K562 (cell line): Measurements from ENCODE around the gene PNLIPRP1. TPM values are rescaled to one million over a fixed set of nuclear protein-coding genes. Genes with fewer than 3 reads are reported as not detected.

Experiments used
- ATAC-seq: fragments of 200-7000 bp; cut with Tn5 transposase; 3 replicates; pipeline ENCODE4 v1.9.1; 2020; ENCODE audit warnings: moderate library complexity
- BruUV-seq: library from RNA; stranded (reverse); fragments of 400-500 nt; replicated peaks from 2 replicates; lab custom pipeline; 2021; lab: Mats Ljungman, UMichigan
- CTCF ChIA-PET: fragments of 300-600 bp; formaldehyde crosslinking; extraction: SDS; loops from one replicate; lab custom pipeline; 2021; ENCODE audit warnings: low intra/inter-chr PET ratio; lab: Yijun Ruan, JAX
- POLR2A ChIA-PET: fragments of 300-600, 350-650 bp; sonication (Branson Sonifier 250); formaldehyde crosslinking; extraction: SDS; loops from one replicate; lab custom pipeline; 2021; ENCODE audit warnings: antibody characterized with exemption, inconsistent platforms; lab: Yijun Ruan, JAX
- DNase-seq, 4 experiments: peaks; one replicate each; pipeline versions ENCODE4 v3.0.0 to v3.0.0-alpha.2; 2011 to 2018; ENCODE audit warnings: low spot score in 3 of 4, mixed read lengths in 3 of 4; ENCODE audit errors: extremely low read depth in 1 of 4
- FAIRE-seq: peaks from 2 replicates; lab custom pipeline; 2011; peaks lifted over from hg19 to GRCh38; lab: Jason Lieb, UNC
- H2AFZ ChIP-seq: 2 replicates; pipeline ENCODE4 v1.6.0; 2011; ENCODE audit warnings: low read depth, low read length, control low read depth, inconsistent platforms
- H3K27ac ChIP-seq: fragments of 200-600 bp; 3 replicates; pipeline ENCODE4 v1.8.0; 2011; ENCODE audit warnings: low read depth, mild to moderate bottlenecking, control low read depth, inconsistent platforms, low read length, moderate library complexity, mixed read lengths; ENCODE audit errors: extremely low read depth
- H3K27me3 ChIP-seq, 2 experiments: fragments of 300-600 bp in 1 of 2; 2 replicates in 1 of 2; 3 replicates in 1 of 2; pipeline versions ENCODE4 v1.6.0 to v1.8.0; 2011; ENCODE audit warnings: inconsistent platforms in 2 of 2, low read length in 2 of 2, mild to moderate bottlenecking in 1 of 2, mixed read lengths in 1 of 2, moderate library complexity in 1 of 2; ENCODE audit not compliant: control insufficient read depth in 2 of 2, insufficient read depth in 2 of 2
- H3K36me3 ChIP-seq: fragments of 300-600 bp; 3 replicates; pipeline ENCODE4 v1.8.0; 2011; ENCODE audit warnings: mild to moderate bottlenecking, low read length, inconsistent platforms; ENCODE audit not compliant: control insufficient read depth, insufficient read depth
- H3K4me1 ChIP-seq, 2 experiments: fragments of 200-600 bp in 1 of 2; replicated peaks in 1 of 2; 2 replicates in 1 of 2; 3 replicates in 1 of 2; pipeline versions ENCODE4 v1.5.1 to v1.8.0; 2011; ENCODE audit warnings: inconsistent platforms in 2 of 2, low read length in 2 of 2, mild to moderate bottlenecking in 1 of 2, mixed read lengths in 1 of 2, moderate library complexity in 1 of 2; ENCODE audit not compliant: control insufficient read depth in 2 of 2, insufficient read depth in 2 of 2
- H3K4me2 ChIP-seq: 2 replicates; pipeline ENCODE4 v1.6.1; 2011; ENCODE audit warnings: low read length, control low read depth, inconsistent platforms, mixed read lengths; ENCODE audit not compliant: insufficient read depth
- H3K4me3 ChIP-seq: fragments of 200-600 bp; sonication (generic), shearing (Covaris generic); 2 replicates; pipeline ENCODE4 v1.5.1; 2016; ENCODE audit warnings: control low read depth, inconsistent platforms
- H3K79me2 ChIP-seq: fragments of 200-600 bp; 3 replicates; pipeline ENCODE4 v1.8.0; 2011; ENCODE audit warnings: low read length, inconsistent platforms; ENCODE audit not compliant: control insufficient read depth, insufficient read depth
- H3K9ac ChIP-seq, 2 experiments: 2 replicates each; pipeline versions ENCODE4 v1.6.0 to v1.6.1; 2011; ENCODE audit warnings: low read depth in 2 of 2, low read length in 2 of 2, control low read depth in 1 of 2, inconsistent platforms in 1 of 2, mild to moderate bottlenecking in 1 of 2, mixed read lengths in 1 of 2; ENCODE audit not compliant: insufficient read depth in 1 of 2
- H3K9me1 ChIP-seq: one replicate; pipeline ENCODE4 v1.6.0; 2011; ENCODE audit warnings: inconsistent platforms, mild to moderate bottlenecking, low read length, moderate library complexity; ENCODE audit not compliant: control insufficient read depth, insufficient read depth
- H3K9me3 ChIP-seq: replicated peaks from 2 replicates; pipeline ENCODE4 v1.5.1; 2011; ENCODE audit warnings: low read depth, low read length, inconsistent platforms; ENCODE audit not compliant: control insufficient read depth, insufficient read depth
- H4K20me1 ChIP-seq: replicated peaks from 2 replicates; pipeline ENCODE4 v1.6.1; 2011; ENCODE audit warnings: low read length, inconsistent platforms, mixed read lengths; ENCODE audit not compliant: control insufficient read depth, insufficient read depth
- BRF1 ChIP-seq: IDR thresholded peaks from 3 replicates; pipeline ENCODE4 v1.6.1; 2011; ENCODE audit warnings: borderline replicate concordance, mild to moderate bottlenecking; ENCODE audit not compliant: insufficient read length; ENCODE audit errors: extremely low read depth
- C11orf30 ChIP-seq: fragments of 450-650 bp; IDR thresholded peaks from 2 replicates; pipeline ENCODE4 v1.6.1; 2016; ENCODE audit warnings: low read depth, mild to moderate bottlenecking
- FOXJ2 ChIP-seq: fragments of 200-800 bp; sonication (Bioruptor generic); IDR thresholded peaks from 2 replicates; pipeline ENCODE4 v1.6.1; 2016; ENCODE audit warnings: missing genetic modification characterization, missing compliant biosample characterization
- FOXO4 ChIP-seq: fragments of 450-650 bp; formaldehyde crosslinking; IDR thresholded peaks from 2 replicates; pipeline ENCODE4 v1.4.0; 2020; ENCODE audit warnings: mild to moderate bottlenecking, moderate library complexity
- JUNB ChIP-seq: fragments of 450-650 bp; formaldehyde crosslinking; conservative IDR thresholded peaks from 2 replicates; pipeline ENCODE4 v1.4.0; 2020; ENCODE audit warnings: mild to moderate bottlenecking
- KLF16 ChIP-seq: IDR thresholded peaks from 2 replicates; pipeline ENCODE4 v1.6.1; 2016; ENCODE audit warnings: antibody characterized with exemption
- MYBL2 ChIP-seq, 2 experiments: fragments of 450-650 bp in 1 of 2; sonication (generic) in 1 of 2; formaldehyde crosslinking in 1 of 2; IDR thresholded peaks; 2 replicates each; pipeline versions ENCODE4 v1.6.1 to v1.8.1; 2017 to 2022; ENCODE audit warnings: borderline replicate concordance in 1 of 2, inconsistent platforms in 1 of 2, low read depth in 1 of 2, mild to moderate bottlenecking in 1 of 2, missing genetic modification reagents in 1 of 2, moderate library complexity in 1 of 2
- NCOA6 ChIP-seq: fragments of 450-650 bp; IDR thresholded peaks from 2 replicates; pipeline ENCODE4 v1.6.1; 2017; ENCODE audit warnings: mild to moderate bottlenecking
- NR2C1 ChIP-seq, 2 experiments: fragments of 450-650 bp; IDR thresholded peaks; 2 replicates each; pipeline ENCODE4 v1.6.1; 2017; ENCODE audit warnings: mild to moderate bottlenecking in 2 of 2, antibody characterized with exemption in 1 of 2, inconsistent platforms in 1 of 2, missing compliant biosample characterization in 1 of 2, missing genetic modification characterization in 1 of 2
- SMARCA5 ChIP-seq: fragments of 450-650 bp; IDR thresholded peaks from 2 replicates; pipeline ENCODE4 v1.6.1; 2016
- SMARCC2 ChIP-seq: fragments of 450-650 bp; IDR thresholded peaks from 2 replicates; pipeline ENCODE4 v1.6.1; 2017; ENCODE audit warnings: antibody characterized with exemption, moderate library complexity, mild to moderate bottlenecking, low read depth
- SRF ChIP-seq, 2 experiments: fragments of 250-450, 450-650 bp in 1 of 2; sonication (Bioruptor Pico) in 1 of 2; sonication (generic) in 1 of 2; formaldehyde crosslinking; IDR thresholded peaks; 2 replicates each; pipeline versions ENCODE4 v1.5.0 to v1.5.1; 2020 to 2022; ENCODE audit warnings: mild to moderate bottlenecking in 1 of 2, missing genetic modification reagents in 1 of 2
- TFAM ChIP-seq: fragments of 250-450 bp; sonication (Bioruptor Pico); conservative IDR thresholded peaks from 2 replicates; pipeline ENCODE4 v1.5.0; 2021; ENCODE audit warnings: mild to moderate bottlenecking, moderate library complexity
- ZNF197 ChIP-seq: fragments of 200-800 bp; sonication (Bioruptor generic); IDR thresholded peaks from 2 replicates; pipeline ENCODE4 v1.6.1; 2016; ENCODE audit warnings: low read depth, missing genetic modification characterization, missing compliant biosample characterization
- ZNF324 ChIP-seq: fragments of 250-450 bp; sonication (Bioruptor Pico); IDR thresholded peaks from 2 replicates; pipeline ENCODE4 v1.4.0; 2020; ENCODE audit warnings: mild to moderate bottlenecking
- WGBS: fragments of 100-300 bp; shearing (Covaris generic); methylation state at CpG from one replicate; pipeline ENCODE4 v1.1.6; 2016; ENCODE audit warnings: low coverage, mixed read lengths; ENCODE audit not compliant: insufficient coverage; ENCODE audit errors: missing lambda C conversion rate; 5-methylcytosine and 5-hydroxymethylcytosine counted together
- in situ Hi-C: fragments of 300-500 bp; cut with MboI; formaldehyde crosslinking; loops from 4 replicates; pipeline ENCODE4 v1.15.0; 2018; ENCODE audit warnings: inconsistent platforms, mixed read lengths
- intact Hi-C: fragments of 100-400 bp; cut with micrococcal nuclease; formaldehyde crosslinking; loops from 2 replicates; pipeline ENCODE4 v1.14.2; 2022
- polyA plus RNA-seq, 8 experiments: library from polyadenylated mRNA; depleted of rRNA in 4 of 8; stranded (reverse) in 5 of 8; unstranded in 3 of 8; fragments of >200 nt; fragmentation: Nextera tagmentation in 2 of 8; fragmentation: Illumina TruSeq in 1 of 8; extraction: Ambion mirVana in 2 of 8; extraction: Trizol in 1 of 8; gene quantifications; 2 replicates each; pipeline versions ENCODE4 v1.2.1 to v1.2.3, GENCODE V29; 2011 to 2014; ENCODE audit warnings: inconsistent platforms in 1 of 8, missing spikeins in 1 of 8
- total RNA-seq, 7 experiments: library from RNA; depleted of rRNA in 6 of 7; stranded (reverse); fragments of >200 nt in 6 of 7; fragmentation: Illumina TruSeq in 2 of 7; extraction: Trizol in 2 of 7; gene quantifications; 2 replicates each; pipeline versions ENCODE4 v1.2.1 to v1.2.3, GENCODE V29; 2011 to 2021; ENCODE audit warnings: low replicate concordance in 1 of 7
- TF ChIP-seq, protein P1 (sequence below): fragments of 450-650 bp; conservative IDR thresholded peaks from 2 replicates; pipeline ENCODE4 v1.6.1; 2016; ENCODE audit warnings: missing genetic modification characterization, low read depth, mild to moderate bottlenecking, control low read depth, missing compliant biosample characterization
- TF ChIP-seq, protein P2 (sequence below): fragments of 450-650 bp; formaldehyde crosslinking; IDR thresholded peaks from 2 replicates; pipeline ENCODE4 v1.4.0; 2020; ENCODE audit warnings: mild to moderate bottlenecking, moderate library complexity

PNLIPRP1 gene
- total and polyA plus RNA-seq, 9 of the 15 experiments (the other 6 are each of a cell fraction or from before 2014, with no cell fraction given), result 0.60 TPM; not detected in 8

- H3K4me3 ChIP-seq, result no peak overlapping the region
- CTCF ChIA-PET, result no interaction called here
- peaks cover 0 to 6% of the 10 kb centered on the region in 2 experiments; a peak in 1 of 5 replicates for H3K4me1 ChIP-seq
- H4K20me1 ChIP-seq, result no peaks in the 10 kb centered on the region
- DNase-seq (no peak), FAIRE-seq (no peak), ATAC-seq (no peak)
- 0% methylated on average over 2 of the region's 2 CpGs for WGBS
- no peaks in the 10 kb centered on the region for H3K79me2 ChIP-seq
- H3K27me3 ChIP-seq, result peaks cover 0 to 8% of the 10 kb centered on the region in 2 experiments; a peak in 2 of 5 replicates
- BruUV-seq, result no TSS peak
- no peak overlapping the region for H3K27ac ChIP-seq
- intact Hi-C loops, result no loop called here
- no peak overlapping the region for H2AFZ ChIP-seq
- H3K9ac ChIP-seq, result no peak overlapping the region
- no peaks in the 10 kb centered on the region for H3K9me1 ChIP-seq
- H3K9me3 ChIP-seq, result no peaks in the 10 kb centered on the region
- in situ Hi-C loops, result no loop called here
- POLR2A ChIA-PET, result interaction anchor here (0.7 kb wide), 1 partner anchor 13 kb away, joined by 3 read pairs; no protein-coding TSS in a partner anchor
- no peak for TF ChIP-seq KLF16
- TF ChIP-seq, protein P1, sequence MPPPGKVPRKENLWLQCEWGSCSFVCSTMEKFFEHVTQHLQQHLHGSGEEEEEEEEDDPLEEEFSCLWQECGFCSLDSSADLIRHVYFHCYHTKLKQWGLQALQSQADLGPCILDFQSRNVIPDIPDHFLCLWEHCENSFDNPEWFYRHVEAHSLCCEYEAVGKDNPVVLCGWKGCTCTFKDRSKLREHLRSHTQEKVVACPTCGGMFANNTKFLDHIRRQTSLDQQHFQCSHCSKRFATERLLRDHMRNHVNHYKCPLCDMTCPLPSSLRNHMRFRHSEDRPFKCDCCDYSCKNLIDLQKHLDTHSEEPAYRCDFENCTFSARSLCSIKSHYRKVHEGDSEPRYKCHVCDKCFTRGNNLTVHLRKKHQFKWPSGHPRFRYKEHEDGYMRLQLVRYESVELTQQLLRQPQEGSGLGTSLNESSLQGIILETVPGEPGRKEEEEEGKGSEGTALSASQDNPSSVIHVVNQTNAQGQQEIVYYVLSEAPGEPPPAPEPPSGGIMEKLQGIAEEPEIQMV (tag), result no peak
- no peak for TF ChIP-seq SMARCC2
- TF ChIP-seq, protein P2, sequence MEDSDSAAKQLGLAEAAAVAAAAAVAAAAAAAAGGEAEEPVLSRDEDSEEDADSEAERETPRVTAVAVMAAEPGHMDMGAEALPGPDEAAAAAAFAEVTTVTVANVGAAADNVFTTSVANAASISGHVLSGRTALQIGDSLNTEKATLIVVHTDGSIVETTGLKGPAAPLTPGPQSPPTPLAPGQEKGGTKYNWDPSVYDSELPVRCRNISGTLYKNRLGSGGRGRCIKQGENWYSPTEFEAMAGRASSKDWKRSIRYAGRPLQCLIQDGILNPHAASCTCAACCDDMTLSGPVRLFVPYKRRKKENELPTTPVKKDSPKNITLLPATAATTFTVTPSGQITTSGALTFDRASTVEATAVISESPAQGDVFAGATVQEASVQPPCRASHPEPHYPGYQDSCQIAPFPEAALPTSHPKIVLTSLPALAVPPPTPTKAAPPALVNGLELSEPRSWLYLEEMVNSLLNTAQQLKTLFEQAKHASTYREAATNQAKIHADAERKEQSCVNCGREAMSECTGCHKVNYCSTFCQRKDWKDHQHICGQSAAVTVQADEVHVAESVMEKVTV (CRISPR knock-in tag), result no peak
- TF ChIP-seq C11orf30, result no peak
- TF ChIP-seq BRF1, result no peak
- TF ChIP-seq NR2C1 (IDR thresholded peaks at IDR 0.05), result no peak
- no peak for TF ChIP-seq NR2C1 (tag; IDR thresholded peaks at IDR 0.05)
- no peak for TF ChIP-seq SRF (CRISPR knock-in tag; IDR thresholded peaks at IDR 0.05)
- TF ChIP-seq MYBL2 (IDR thresholded peaks at IDR 0.05; ENCODE audit: low read depth), result no peak
- TF ChIP-seq MYBL2 (CRISPR knock-in tag; IDR thresholded peaks at IDR 0.05; ENCODE audit: borderline replicate concordance), result no peak
- no peak for TF ChIP-seq SMARCA5
- no peak for TF ChIP-seq TFAM (CRISPR knock-in tag)
- TF ChIP-seq ZNF324 (CRISPR knock-in tag), result no peak
- no peak for TF ChIP-seq FOXJ2
- TF ChIP-seq ZNF197, result no peak
- no peak for TF ChIP-seq FOXO4 (CRISPR knock-in tag)
- TF ChIP-seq JUNB (CRISPR knock-in tag), result no peak
- no peak for TF ChIP-seq NCOA6
- H3K4me2 ChIP-seq, result no peak overlapping the region
- no peaks in the 10 kb centered on the region for H3K36me3 ChIP-seq
These were observed 39.3 kb downstream of the PNLIPRP1 start for GRCh38 chr10:116630020-116630419.
